Muscle of leg (tissue), 11 donors: Measurements from ENCODE around the gene ANKRD24. TPM values are rescaled to one million over a fixed set of nuclear protein-coding genes. Genes with fewer than 3 reads are reported as not detected.
"Not testable (repeated sequence)": the region's sequence is repeated elsewhere in the genome, so short reads cannot be mapped to it uniquely, and the experiment has no call there.

Source experiments
- DNase-seq: peaks from one replicate; pipeline ENCODE4 v3.0.0; 2013
- H3K27ac ChIP-seq: one replicate; pipeline ENCODE4 v1.5.1; 2013; ENCODE audit warnings: mild to moderate bottlenecking, low read length, control low read depth
- H3K27me3 ChIP-seq: one replicate; pipeline ENCODE4 v1.6.1; 2013; ENCODE audit warnings: low read length; ENCODE audit not compliant: control insufficient read depth, insufficient read depth
- H3K36me3 ChIP-seq: one replicate; pipeline ENCODE4 v1.6.1; 2013; ENCODE audit warnings: low read length; ENCODE audit not compliant: control insufficient read depth, insufficient read depth
- H3K4me1 ChIP-seq: one replicate; pipeline ENCODE4 v1.6.1; 2013; ENCODE audit warnings: low read length; ENCODE audit not compliant: control insufficient read depth, insufficient read depth
- H3K4me3 ChIP-seq: one replicate; pipeline ENCODE4 v1.5.1; 2013; ENCODE audit warnings: low read length, control low read depth
- H3K9me3 ChIP-seq: replicated peaks from 2 replicates; pipeline ENCODE4 v1.6.1; 2013; ENCODE audit warnings: low read depth, low read length; ENCODE audit not compliant: control insufficient read depth
- WGBS: methylation state at CpG from one replicate; pipeline ENCODE4 v1.1.5; 2013; ENCODE audit warnings: missing lambda C conversion rate; ENCODE audit not compliant: insufficient coverage; 5-methylcytosine and 5-hydroxymethylcytosine counted together
- polyA plus RNA-seq, 8 donors: library from polyadenylated mRNA; unstranded; fragments of 120-200 nt; gene quantifications; one replicate each; pipeline versions ENCODE4 v1.2.1 to v1.2.3, GENCODE V29; 2013; ENCODE audit warnings: inconsistent platforms in 1 of 8, low replicate concordance in 1 of 8; ENCODE audit not compliant: insufficient read length in 8 of 8, insufficient read depth in 1 of 8
- total RNA-seq: library from RNA; stranded (reverse); fragments of 120-200 nt; gene quantifications from one replicate; pipeline ENCODE4 v1.2.4, GENCODE V29; 2013

The ANKRD24 gene
- total and polyA plus RNA-seq, 9 donors: 0.58 to 2.5 (median 1.1) TPM

GRCh38 chr19:4213116-4213515 lies 30.6 kb downstream of the ANKRD24 start:
- Histone ChIP-seq H3K27ac (no peak overlapping the region), H3K4me1 (no peaks in the 10 kb centered on the region), H3K36me3 (no peaks in the 10 kb centered on the region), H3K9me3 (no peaks in the 10 kb centered on the region), H3K27me3 (no peaks in the 10 kb centered on the region), H3K4me3 (no peak overlapping the region)
- DNase-seq: no peak
- 67% methylated on average over 3 of the region's 3 CpGs for WGBS

GRCh38 chr19:4215807-4216206 lies 33.3 kb downstream of the ANKRD24 start:
- Histone ChIP-seq H3K36me3 (no peaks in the 10 kb centered on the region), H3K4me3 (no peak overlapping the region), H3K27ac (no peak overlapping the region), H3K4me1 (no peaks in the 10 kb centered on the region), H3K9me3 (no peaks in the 10 kb centered on the region), H3K27me3 (no peaks in the 10 kb centered on the region)
- DNase-seq: no peak
- 65% methylated on average over 2 of the region's 10 CpGs for WGBS

GRCh38 chr19:4216846-4217245 lies 34.4 kb downstream of the ANKRD24 start:
- Histone ChIP-seq H3K27me3 (no peaks in the 10 kb centered on the region), H3K36me3 (no peaks in the 10 kb centered on the region), H3K4me3 (no peak overlapping the region), H3K4me1 (no peaks in the 10 kb centered on the region), H3K9me3 (no peaks in the 10 kb centered on the region), H3K27ac (no peak overlapping the region)
- DNase-seq: no peak
- 78% methylated on average over 6 of the region's 6 CpGs for WGBS

GRCh38 chr19:4217429-4218264 lies 35.2 kb downstream of the ANKRD24 start:
- Histone ChIP-seq H3K9me3 (no peaks in the 10 kb centered on the region), H3K4me3 (no peak overlapping the region), H3K36me3 (no peaks in the 10 kb centered on the region), H3K27ac (no peak overlapping the region), H3K4me1 (no peaks in the 10 kb centered on the region), H3K27me3 (no peaks in the 10 kb centered on the region)
- 90% methylated on average over 77 of the region's 81 CpGs for WGBS
- DNase-seq: no peak

- DNase-seq, H3K9me3 ChIP-seq, H3K27me3 ChIP-seq, H3K36me3 ChIP-seq, H3K4me3 ChIP-seq, H3K4me1 ChIP-seq, H3K27ac ChIP-seq: not testable (repeated sequence)
- WGBS: 83% methylated on average over 1 of the region's 1 CpG
Measured at GRCh38 chr19:4218523-4218922, 36.0 kb downstream of the ANKRD24 start.

GRCh38 chr19:4220188-4220587 lies 37.7 kb downstream of the ANKRD24 start:
- Histone ChIP-seq H3K4me3 (no peak overlapping the region), H3K27ac (no peak overlapping the region), H3K27me3 (no peaks in the 10 kb centered on the region), H3K9me3 (no peaks in the 10 kb centered on the region), H3K36me3 (no peaks in the 10 kb centered on the region), H3K4me1 (no peaks in the 10 kb centered on the region)
- WGBS: 89% methylated on average over 4 of the region's 7 CpGs
- DNase-seq: no peak

- 41% methylated on average over 9 of the region's 15 CpGs for WGBS
- Histone ChIP-seq H3K36me3 (no peaks in the 10 kb centered on the region), H3K27ac (no peak overlapping the region), H3K4me1 (peaks cover 6% of the 10 kb centered on the region), H3K9me3 (no peaks in the 10 kb centered on the region), H3K27me3 (peaks cover 3% of the 10 kb centered on the region), H3K4me3 (no peak overlapping the region)
- DNase-seq: no peak
Measured at GRCh38 chr19:4224470-4224869, 42.0 kb downstream of the ANKRD24 start.

- H3K27me3 ChIP-seq: peaks cover 3% of the 10 kb centered on the region
- no peaks in the 10 kb centered on the region for H3K9me3 ChIP-seq
- DNase-seq: no peak
- no peak overlapping the region for H3K4me3 ChIP-seq
- no peak overlapping the region for H3K27ac ChIP-seq
- peaks cover 8% of the 10 kb centered on the region for H3K4me1 ChIP-seq
- H3K36me3 ChIP-seq: no peaks in the 10 kb centered on the region
- 77% methylated on average over 4 of the region's 8 CpGs for WGBS
Measured at GRCh38 chr19:4225885-4226284, 43.4 kb downstream of the ANKRD24 start.

GRCh38 chr19:4227771-4228170 lies 45.3 kb downstream of the ANKRD24 start:
- H3K4me1 ChIP-seq: peaks cover 8% of the 10 kb centered on the region
- no peaks in the 10 kb centered on the region for H3K36me3 ChIP-seq
- H3K4me3 ChIP-seq: no peak overlapping the region
- H3K27me3 ChIP-seq: peaks cover 3% of the 10 kb centered on the region
- no peak for DNase-seq
- H3K27ac ChIP-seq: no peak overlapping the region
- no peaks in the 10 kb centered on the region for H3K9me3 ChIP-seq

GRCh38 chr19:4228765-4229178 lies 46.3 kb downstream of the ANKRD24 start:
- peaks cover 3% of the 10 kb centered on the region for H3K27me3 ChIP-seq
- H3K36me3 ChIP-seq: no peaks in the 10 kb centered on the region
- peaks cover 12% of the 10 kb centered on the region for H3K4me1 ChIP-seq
- H3K4me3 ChIP-seq: no peak overlapping the region
- H3K27ac ChIP-seq: no peak overlapping the region
- no peaks in the 10 kb centered on the region for H3K9me3 ChIP-seq
- no peak for DNase-seq
- 91% methylated on average over 2 of the region's 2 CpGs for WGBS
